Measurements from ENCODE around the gene BROX.

BROX gene

DNA sequence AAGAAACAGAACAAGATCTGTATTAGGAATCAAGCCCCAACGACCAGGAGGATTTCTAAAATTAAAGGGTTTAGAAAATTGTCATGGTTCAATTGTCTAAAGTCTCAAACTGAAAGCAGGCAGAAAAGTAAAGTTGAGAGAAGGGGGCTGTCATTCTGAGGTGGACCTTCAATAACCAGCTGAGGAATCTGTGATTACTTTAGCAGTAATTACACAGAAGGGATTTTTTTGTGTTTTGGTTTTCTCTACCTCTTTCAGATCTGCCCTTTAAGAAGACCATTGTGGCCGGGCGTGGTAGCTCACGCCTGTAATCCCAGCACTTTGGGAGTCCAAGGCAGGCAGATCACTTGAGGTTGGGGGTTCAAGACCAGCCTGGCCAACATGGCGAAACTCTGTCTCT, 17.4 kb upstream of the BROX start:
- TF ChIP-seq CTCF (IDR thresholded peaks at IDR 0.05; ENCODE audit: low read depth, low read length), result no peak
- no peak for DNase-seq (ENCODE audit: extremely low read depth, low read depth)

GRCh38 chr1:222696741-222697140, 15.6 kb upstream of the BROX start:
- no peak for DNase-seq (ENCODE audit: extremely low read depth, low read depth)
- no peak for TF ChIP-seq CTCF (IDR thresholded peaks at IDR 0.05; ENCODE audit: low read depth, low read length)

DNA sequence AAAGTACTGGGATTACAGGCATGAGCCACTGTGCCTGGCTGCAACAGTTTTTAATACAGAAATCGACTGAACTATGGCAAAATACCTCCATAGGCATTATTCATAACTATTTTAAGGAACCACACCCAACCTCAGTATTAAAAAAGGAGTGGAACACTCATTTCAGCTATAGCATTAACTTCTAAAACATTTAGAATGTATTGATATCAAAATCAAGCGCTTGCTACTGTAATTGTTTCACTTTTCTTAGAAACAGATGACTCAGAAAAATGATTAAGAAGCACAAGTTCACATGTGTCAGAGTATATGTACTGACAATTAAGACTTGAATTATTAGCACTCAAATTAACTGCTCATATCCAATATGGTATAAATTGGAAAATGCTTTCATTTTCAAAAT, 15.2 kb upstream of the BROX start:
- DNase-seq (ENCODE audit: extremely low read depth, low read depth), result no peak
- no peak for TF ChIP-seq CTCF (IDR thresholded peaks at IDR 0.05; ENCODE audit: low read depth, low read length)

DNA sequence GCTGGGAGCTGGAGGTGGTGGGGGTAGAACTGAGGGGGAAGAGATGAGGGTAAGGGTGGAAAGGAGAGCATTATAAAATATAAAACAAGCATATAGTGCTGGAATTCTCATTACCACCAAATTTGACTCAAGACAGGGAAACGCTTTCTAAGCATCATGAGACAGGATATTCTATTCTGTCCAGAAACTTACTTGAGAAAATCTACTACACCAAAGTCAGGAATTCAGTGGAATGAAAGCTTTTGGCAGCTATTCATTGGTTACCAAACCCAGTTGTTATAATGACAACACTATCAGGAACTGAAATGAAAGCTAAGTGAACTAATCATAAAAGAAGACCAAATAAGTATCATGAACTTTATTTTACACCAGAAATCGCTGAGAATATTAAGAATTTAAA, 14.5 kb upstream of the BROX start:
- TF ChIP-seq CTCF (IDR thresholded peaks at IDR 0.05; ENCODE audit: low read depth, low read length), result no peak

DNA sequence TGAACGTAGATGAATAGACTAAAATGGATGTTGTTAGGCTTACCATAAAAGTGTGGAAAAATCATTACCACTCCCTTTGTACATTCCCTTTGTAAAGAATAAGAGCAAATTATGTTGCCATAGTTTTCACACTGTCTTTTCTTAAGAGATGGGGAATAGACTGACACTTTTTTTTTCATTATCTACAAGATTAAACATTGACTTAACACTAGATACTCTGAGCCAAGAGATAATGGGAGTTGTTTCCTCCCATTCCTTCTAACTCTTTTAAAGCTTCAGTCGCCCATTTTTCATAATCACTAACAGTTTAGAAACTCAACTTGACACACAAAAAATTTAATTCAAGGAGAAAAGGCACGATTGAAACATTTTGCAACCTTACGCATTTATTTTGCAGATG, 10.2 kb upstream of the BROX start:
- no peak for DNase-seq (ENCODE audit: extremely low read depth, low read depth)
- no peak for TF ChIP-seq CTCF (IDR thresholded peaks at IDR 0.05; ENCODE audit: low read depth, low read length)

More for the DNA sequence above, 14.5 kb upstream of the BROX start:
- DNase-seq (ENCODE audit: extremely low read depth, low read depth), result no peak

GRCh38 chr1:222704260-222704659, 8.1 kb upstream of the BROX start:
- no peak for TF ChIP-seq CTCF (IDR thresholded peaks at IDR 0.05; ENCODE audit: low read depth, low read length)
- no peak for DNase-seq (ENCODE audit: extremely low read depth, low read depth)

DNA sequence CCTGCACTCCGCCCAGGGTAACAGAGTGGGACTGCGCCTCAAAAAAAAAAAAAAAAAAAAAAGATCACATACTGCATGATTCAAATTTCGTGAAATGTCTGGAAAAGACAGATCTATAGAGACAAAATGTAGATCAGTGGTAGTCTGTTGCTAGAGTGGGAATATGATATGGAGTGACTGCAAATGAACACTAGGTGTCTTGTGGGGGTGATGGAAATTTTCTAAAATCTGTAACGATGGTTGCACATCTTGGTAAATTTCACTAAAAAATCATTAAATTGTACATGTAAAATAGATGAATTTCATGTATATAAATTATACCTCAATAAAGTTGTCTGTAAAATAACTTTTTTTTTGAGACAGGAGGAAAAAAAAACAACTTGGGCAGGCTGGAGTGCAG, 5.5 kb upstream of the BROX start:
- no peak for TF ChIP-seq CTCF (IDR thresholded peaks at IDR 0.05; ENCODE audit: low read depth, low read length)
- no peak for DNase-seq (ENCODE audit: extremely low read depth, low read depth)
